Amygdala (tissue), 56 donors: ENCODE results near the gene SWAP70.

ENCODE experiments used
- DNase-seq, 56 donors: peaks; one replicate each; lab custom pipeline; 2025; lab: John Stamatoyannopoulos, UW

The SWAP70 gene

DNA sequence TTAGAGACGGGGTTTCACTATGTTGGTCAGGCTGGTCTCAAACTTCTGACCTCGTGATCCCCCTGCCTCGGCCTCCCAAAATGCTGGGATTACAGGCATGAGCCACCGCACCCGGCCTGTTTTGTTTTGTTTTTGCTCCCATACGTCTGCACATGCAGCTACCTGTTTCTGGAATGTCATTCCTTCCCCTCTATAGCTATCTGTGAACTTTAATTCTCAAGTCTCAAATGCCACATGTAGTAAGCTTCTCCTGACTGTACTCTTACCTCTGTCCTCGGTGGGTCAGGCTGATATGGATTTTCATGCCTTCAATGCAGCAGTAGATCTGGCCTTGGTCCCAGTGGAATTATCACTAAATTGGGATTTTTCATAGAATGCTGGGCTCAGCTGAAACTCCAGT, 12.4 kb upstream of the SWAP70 start:
- no peak for DNase-seq

GRCh38 chr11:9651899-9652748, 11.8 kb upstream of the SWAP70 start:
- DNase-seq = no peak

- DNase-seq = no peak
Observed at GRCh38 chr11:9653871-9654270, 10.0 kb upstream of the SWAP70 start.

DNA sequence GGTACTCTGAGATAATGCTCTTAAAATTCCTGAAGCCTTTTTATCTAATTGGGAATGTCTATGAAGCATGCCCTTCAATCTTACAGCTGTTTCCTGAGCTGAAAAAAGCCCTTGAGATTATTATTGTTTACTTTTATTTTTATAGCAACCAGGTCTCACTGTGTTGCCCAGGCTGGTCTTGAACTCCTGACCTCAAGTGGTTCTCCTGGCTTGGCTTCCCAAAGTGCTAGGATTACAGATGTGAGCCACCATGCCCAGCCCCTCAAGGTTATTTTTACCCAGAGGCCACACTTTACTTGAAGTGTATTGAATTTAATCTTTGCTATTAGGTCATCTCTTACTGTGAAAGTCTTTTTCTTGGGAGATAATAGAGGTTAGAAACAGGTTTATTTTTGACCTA, 7.0 kb upstream of the SWAP70 start:
- no peak for DNase-seq

- no peak for DNase-seq
Observed at GRCh38 chr11:9657531-9657930, 6.3 kb upstream of the SWAP70 start.

GRCh38 chr11:9660886-9661285, 3.0 kb upstream of the SWAP70 start:
- no peak for DNase-seq

DNA sequence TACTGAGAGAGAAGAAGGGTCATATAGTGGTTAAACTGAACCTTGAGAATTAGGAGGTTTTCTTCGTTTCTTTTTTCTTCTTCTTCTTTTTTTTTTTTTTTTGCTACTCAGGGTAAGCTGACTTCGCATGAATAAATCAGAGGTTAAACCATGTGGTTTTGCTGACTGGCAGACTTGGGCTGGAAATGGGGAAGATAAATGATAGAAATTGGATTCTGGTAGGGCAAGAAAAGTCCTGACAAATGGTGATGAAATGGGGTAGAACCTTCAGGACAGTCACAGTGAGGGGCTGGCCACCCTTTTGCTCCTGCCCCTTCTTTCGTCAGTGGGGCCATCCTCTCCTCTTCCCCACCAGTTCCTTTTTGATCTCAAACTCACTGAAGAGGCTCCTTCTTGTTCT, 1.6 kb upstream of the SWAP70 start:
- DNase-seq = peak in 4 of 56 donors; percentile 2 to 20 (median 12)

- DNase-seq = peak in 17 of 56 donors; percentile 13 to 59 (median 50)
Observed at GRCh38 chr11:9664276-9665171, 647 bp downstream of the SWAP70 start.

GRCh38 chr11:9665749-9666148, 1.9 kb downstream of the SWAP70 start:
- no peak for DNase-seq

DNA sequence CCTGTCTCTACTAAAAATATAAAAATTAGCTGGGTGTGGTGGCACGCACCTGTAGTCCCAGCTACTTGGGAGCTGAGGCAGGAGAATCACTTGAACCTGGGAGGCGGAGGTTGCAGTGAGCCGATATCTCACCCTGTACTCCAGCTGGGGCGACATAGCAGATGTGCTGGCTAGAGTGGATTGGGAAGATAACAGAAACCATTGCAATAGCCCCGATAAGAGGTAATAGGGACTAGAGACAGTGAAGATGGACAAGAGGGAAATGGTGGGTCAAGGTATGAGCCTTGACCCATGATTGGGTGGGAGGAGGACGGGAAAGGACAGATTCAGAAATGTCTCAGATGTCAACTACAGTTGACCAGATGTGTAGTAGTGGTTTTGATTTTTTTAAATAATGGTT, 6.1 kb downstream of the SWAP70 start:
- DNase-seq = no peak

DNA sequence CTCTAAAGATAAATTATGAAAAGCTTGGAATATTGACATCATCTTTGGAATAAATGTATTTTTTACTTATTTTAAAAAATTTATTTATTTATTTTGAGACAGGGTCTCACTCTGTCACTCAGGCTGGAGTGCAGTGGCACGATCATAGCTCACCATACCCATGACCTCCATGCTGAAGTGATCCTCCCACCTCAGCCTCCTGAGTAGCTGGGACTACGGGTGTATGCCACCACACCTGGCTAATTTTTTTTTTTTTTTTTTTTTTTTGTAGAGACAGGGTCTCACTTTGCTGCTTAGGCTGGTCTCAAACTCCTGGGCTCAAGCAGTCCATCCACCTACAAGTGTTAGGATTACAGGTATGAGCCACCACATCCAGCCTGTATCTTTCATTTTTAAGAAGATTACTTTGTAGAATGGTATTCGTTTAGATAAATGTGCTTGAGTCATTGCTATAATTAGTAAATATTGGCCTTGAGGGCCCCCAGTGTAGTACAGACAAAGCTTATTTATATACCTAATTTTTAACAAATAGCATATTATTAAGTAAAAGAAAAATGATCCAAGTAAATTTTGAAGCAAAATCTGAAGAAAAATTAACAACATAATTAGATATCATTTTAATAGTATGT, 8.5 kb downstream of the SWAP70 start:
- DNase-seq = no peak

GRCh38 chr11:9672918-9673317, 9.0 kb downstream of the SWAP70 start:
- no peak for DNase-seq

DNA sequence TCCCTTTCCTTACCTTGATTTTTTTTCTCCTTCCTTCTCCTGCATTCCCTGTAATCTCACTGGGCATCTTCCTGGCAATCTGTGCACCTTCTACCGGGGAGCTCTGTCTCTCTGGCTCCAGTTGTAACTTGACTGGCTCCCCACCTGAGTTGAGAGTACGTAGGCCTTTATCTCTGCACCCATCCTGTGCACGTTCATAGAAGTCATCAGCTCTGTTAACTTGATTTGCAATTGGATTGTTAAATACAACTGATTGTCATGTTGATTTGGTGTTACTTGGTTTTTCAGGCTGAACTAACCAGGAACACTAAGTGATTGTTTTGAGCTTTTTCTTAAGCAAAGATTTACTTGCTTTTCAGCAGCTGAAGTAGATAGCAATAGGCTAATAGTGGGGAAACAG, 11.8 kb downstream of the SWAP70 start:
- DNase-seq = no peak

DNA sequence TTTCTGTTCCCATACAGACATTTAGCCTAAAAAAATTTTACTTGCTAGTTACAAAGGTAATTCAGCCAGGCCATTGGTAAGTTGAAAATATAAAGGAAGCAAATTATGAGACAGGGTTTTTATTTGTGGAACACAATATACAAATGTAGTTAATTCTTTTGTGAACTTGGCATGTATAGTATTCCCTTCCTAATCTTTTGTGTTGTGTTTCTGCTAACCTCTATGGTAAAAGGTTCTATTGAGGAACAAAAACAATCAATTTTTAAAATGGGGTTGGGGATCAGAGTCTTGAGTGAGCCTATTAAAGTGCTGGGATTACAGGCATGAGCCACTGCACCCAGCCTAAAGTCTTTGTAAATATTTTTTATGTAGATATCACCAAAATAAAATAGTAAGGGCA, 14.1 kb downstream of the SWAP70 start:
- DNase-seq = no peak

DNA sequence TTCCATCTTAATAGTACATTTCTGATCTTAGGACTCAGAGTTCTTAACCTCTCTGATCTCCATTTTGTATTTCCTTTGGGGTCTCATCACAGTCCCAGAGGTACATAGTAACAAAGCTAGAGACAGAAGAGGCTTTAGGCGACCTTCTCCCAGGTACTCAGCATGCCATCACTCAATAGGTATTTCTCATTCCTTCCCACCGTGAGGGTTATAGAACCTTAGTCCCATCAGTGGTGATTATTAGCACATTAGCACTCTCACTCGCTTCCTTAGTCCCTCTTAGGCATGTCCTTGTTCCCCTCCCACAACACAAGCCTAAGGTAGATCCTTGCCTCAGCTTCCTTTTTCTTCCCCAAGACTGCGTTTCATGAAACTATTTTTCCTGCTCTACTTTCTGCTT, 14.7 kb downstream of the SWAP70 start:
- no peak for DNase-seq

DNA sequence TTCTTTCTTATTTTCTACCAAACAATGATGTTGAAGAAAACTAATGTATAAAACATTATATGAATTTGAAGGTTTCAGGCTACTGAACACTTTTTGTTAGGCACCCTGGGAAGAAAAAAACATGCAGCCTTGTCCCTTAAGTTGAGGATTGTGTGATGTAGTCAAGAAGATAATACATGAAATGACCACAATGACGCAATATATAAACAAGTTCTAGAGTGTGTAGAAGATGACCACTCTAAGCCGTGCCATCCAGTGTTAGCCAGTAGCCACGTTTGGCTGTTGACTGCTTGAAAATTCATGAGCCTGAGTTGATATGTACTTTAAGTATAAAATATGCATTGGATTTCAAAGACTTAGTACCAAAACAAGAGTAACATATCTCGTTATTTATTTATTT, 16.2 kb downstream of the SWAP70 start:
- no peak for DNase-seq

DNA sequence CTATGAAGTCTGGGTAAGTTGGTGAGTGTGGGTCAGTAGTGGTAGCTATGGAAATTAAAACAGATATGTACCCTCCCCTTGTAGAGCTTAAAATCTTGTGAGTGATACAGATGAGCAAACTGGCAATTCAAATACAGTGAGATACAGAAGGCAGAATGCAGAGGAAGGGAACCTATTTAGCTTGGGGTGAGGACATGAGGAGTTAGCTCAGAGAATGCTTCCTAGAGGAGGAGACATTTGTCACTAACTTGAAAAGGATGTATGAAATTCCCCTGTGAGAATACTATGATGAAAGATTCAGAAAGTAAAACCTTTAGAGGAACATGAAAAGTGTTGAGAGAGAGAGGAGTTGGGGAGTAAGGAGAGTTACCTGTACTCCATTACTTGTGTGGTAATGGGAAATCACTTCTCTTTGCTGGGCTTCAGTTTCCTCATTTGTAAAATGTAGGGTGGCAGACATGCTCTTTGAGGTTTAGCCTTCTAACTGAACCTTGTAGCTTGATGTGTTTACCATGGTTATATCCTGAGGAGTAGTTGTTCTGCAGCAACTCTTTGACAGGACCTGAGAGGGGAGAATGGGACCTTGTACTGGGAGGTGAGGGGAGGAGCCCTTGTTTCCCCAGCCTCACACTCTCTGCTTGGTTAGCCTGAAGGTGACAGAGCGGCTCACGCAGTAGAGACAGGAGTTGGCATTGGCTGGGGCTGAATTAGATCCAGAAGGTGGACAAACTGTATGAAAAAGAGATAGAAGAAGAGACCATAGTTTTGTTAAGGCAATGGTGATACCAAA, 17.9 kb downstream of the SWAP70 start:
- DNase-seq = no peak

DNA sequence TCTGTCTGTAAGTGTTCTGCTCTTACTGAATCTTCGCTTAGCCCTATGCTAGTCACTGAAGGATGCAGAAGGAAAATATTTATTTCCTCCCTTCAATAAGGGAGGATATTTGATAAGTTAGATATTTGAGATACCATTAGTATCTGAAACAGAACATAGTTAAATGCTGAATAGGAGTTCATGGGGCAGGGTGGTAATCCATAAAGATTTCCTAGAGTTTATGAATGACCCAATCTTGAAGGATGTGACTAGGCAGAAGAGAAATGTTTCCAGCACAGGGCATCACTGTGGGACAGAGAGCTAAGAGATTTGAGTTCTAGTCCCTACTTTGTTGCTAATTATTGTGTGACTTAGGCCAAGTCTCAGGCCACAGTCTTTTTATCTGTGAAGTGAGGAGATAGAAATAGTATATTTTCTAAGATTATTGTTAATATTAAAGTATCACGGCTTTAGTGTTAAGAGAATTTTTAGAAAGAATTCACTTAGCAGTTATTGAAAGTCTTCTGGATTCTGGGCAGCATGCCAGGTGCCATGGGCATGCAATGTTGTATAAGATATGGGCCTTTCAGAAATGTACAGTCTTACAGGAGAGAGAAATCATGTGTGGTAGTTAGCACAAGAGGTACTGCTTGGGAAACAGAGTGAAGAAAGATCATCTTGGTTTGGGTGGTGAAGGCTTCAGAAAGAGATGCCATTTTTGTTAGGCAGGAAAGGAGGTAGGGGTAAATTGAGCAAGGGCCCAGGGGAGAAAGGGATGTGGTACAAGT, 24.0 kb downstream of the SWAP70 start:
- peak in 10 of 56 donors; percentile 7 to 53 (median 27) for DNase-seq

DNA sequence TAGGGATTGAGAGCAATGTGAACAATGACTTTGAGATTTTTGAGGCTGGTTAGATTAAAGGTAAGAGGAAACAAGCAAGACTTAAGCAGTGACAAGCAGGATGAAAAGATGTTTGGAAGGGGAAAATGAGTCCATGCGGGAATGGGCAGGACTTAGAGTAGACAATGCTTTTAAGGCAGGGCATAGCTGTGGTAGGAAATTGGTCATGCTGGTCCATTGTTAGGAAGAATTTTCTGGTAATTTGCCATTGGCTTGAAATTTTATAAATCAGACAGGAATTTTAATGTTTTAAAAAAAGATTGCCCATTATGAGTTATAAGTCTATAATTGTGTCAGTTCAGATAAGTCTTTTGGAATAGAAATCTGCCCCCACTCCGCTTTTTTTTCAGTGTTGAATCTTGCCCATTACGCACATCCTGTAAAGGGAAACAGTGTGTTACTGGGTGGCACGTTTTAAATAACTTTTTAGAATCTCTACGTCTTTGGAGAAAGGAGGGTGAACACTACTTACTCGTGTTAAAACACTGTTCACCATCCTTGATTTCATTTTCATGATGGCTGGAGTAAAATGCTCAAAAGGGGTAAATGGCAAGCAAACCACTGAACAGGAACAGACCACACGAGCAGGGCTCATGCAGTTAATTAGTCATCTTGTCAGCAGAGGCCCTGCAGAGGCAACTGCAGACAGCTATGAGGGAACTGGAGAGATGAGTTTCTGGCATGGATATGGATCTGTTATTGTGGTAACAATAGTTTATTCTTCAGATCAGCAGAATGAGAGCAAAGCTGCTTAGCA, 25.0 kb downstream of the SWAP70 start:
- DNase-seq = peak in 33 of 56 donors; percentile 7 to 71 (median 39)
